ENCODE data around the gene ISG15. TPM values are rescaled to one million over a fixed set of nuclear protein-coding genes. Genes with fewer than 3 reads are reported as not detected.

Gene ISG15
- total RNA-seq, 1 donor from 2014 or later, result 14.3 TPM

- Mint-ChIP-seq H3K4me1 (ENCODE audit: low read depth) (peaks cover 4% of the 10 kb centered on the region), H3K36me3 (ENCODE audit: insufficient read depth) (peaks cover 3% of the 10 kb centered on the region), H3K27me3 (peaks cover 41% of the 10 kb centered on the region), H3K9me3 (ENCODE audit: low read depth) (no peaks in the 10 kb centered on the region), H3K4me3 (ENCODE audit: low read depth) (peak overlapping the region; percentile 46), H3K27ac (no peak overlapping the region)
- TF ChIP-seq CTCF (IDR thresholded peaks at IDR 0.05; ENCODE audit: unreplicated experiment), result no peak
- peak; percentile 62 for DNase-seq (ENCODE audit: low spot score, unreplicated experiment)
These were observed 46.4 kb downstream of the ISG15 start for GRCh38 chr1:1059494-1060280.

GRCh38 chr1:1060281-1061000, 47.1 kb downstream of the ISG15 start:
- H3K4me3 Mint-ChIP-seq (ENCODE audit: low read depth), result peak overlapping the region; percentile 46
- peaks cover 3% of the 10 kb centered on the region for H3K36me3 Mint-ChIP-seq (ENCODE audit: insufficient read depth)
- TF ChIP-seq CTCF (IDR thresholded peaks at IDR 0.05; ENCODE audit: unreplicated experiment), result no peak
- H3K27me3 Mint-ChIP-seq, result peaks cover 43% of the 10 kb centered on the region
- H3K4me1 Mint-ChIP-seq (ENCODE audit: low read depth), result peaks cover 4% of the 10 kb centered on the region
- no peak overlapping the region for H3K27ac Mint-ChIP-seq
- no peak for DNase-seq (ENCODE audit: low spot score, unreplicated experiment)
- H3K9me3 Mint-ChIP-seq (ENCODE audit: low read depth), result no peaks in the 10 kb centered on the region

GRCh38 chr1:1061682-1062345, 48.5 kb downstream of the ISG15 start:
- H3K27me3 Mint-ChIP-seq, result peaks cover 51% of the 10 kb centered on the region
- DNase-seq (ENCODE audit: low spot score, unreplicated experiment), result no peak
- no peak overlapping the region for H3K27ac Mint-ChIP-seq
- no peaks in the 10 kb centered on the region for H3K9me3 Mint-ChIP-seq (ENCODE audit: low read depth)
- H3K4me1 Mint-ChIP-seq (ENCODE audit: low read depth), result peaks cover 4% of the 10 kb centered on the region
- no peak overlapping the region for H3K4me3 Mint-ChIP-seq (ENCODE audit: low read depth)
- no peak for TF ChIP-seq CTCF (IDR thresholded peaks at IDR 0.05; ENCODE audit: unreplicated experiment)
- no peaks in the 10 kb centered on the region for H3K36me3 Mint-ChIP-seq (ENCODE audit: insufficient read depth)

GRCh38 chr1:1062348-1063163, 49.3 kb downstream of the ISG15 start:
- no peak for TF ChIP-seq CTCF (IDR thresholded peaks at IDR 0.05; ENCODE audit: unreplicated experiment)
- no peaks in the 10 kb centered on the region for H3K36me3 Mint-ChIP-seq (ENCODE audit: insufficient read depth)
- no peak overlapping the region for H3K27ac Mint-ChIP-seq
- peaks cover 49% of the 10 kb centered on the region for H3K27me3 Mint-ChIP-seq
- no peak overlapping the region for H3K4me3 Mint-ChIP-seq (ENCODE audit: low read depth)
- H3K9me3 Mint-ChIP-seq (ENCODE audit: low read depth), result no peaks in the 10 kb centered on the region
- no peak for DNase-seq (ENCODE audit: low spot score, unreplicated experiment)
- H3K4me1 Mint-ChIP-seq (ENCODE audit: low read depth), result peaks cover 4% of the 10 kb centered on the region

Data from progenitor cell of endocrine pancreas (in vitro differentiated cells).